A673 (cell line): Measurements from ENCODE around the gene ACAT2. TPM values are rescaled to one million over a fixed set of nuclear protein-coding genes. Genes with fewer than 3 reads are reported as not detected.
A peak's percentile ranks its signal among the peaks of the same experiment; 100 is the strongest.
"Not testable (repeated sequence)": the region's sequence is repeated elsewhere in the genome, so short reads cannot be mapped to it uniquely, and the experiment has no call there.

Source experiments
- BruUV-seq: library from RNA; stranded (reverse); fragments of 400-500 nt; replicated peaks from 2 replicates; lab custom pipeline; 2021; lab: Mats Ljungman, UMichigan
- CTCF ChIA-PET: fragments of 300-600 bp; sonication (Branson Sonifier 250); formaldehyde crosslinking; loops from one replicate; lab custom pipeline; 2022; ENCODE audit warnings: antibody characterized with exemption; lab: Charles Lee
- POLR2A ChIA-PET: fragments of 300-600 bp; sonication (Branson Sonifier 250); formaldehyde crosslinking; loops from one replicate; lab custom pipeline; 2022; ENCODE audit warnings: antibody characterized with exemption; ENCODE audit not compliant: low non-redundant PET; lab: Charles Lee
- DNase-seq: peaks from one replicate; pipeline ENCODE4 v3.0.0-alpha.2; 2015; ENCODE audit warnings: low spot score
- H3K27ac ChIP-seq: fragments of 200-600 bp; sonication (generic); 2 replicates; pipeline ENCODE4 v1.5.1; 2016; ENCODE audit warnings: mixed run types, low read depth, mild to moderate bottlenecking, mixed read lengths, antibody characterized with exemption, low read length; ENCODE audit not compliant: poor library complexity, severe bottlenecking
- H3K27me3 ChIP-seq: fragments of 200-600 bp; sonication (generic); replicated peaks from 2 replicates; pipeline ENCODE4 v1.6.1; 2017; ENCODE audit warnings: mixed run types, low read depth, mild to moderate bottlenecking, mixed read lengths, antibody characterized with exemption, low read length; ENCODE audit not compliant: insufficient read depth, poor library complexity
- H3K36me3 ChIP-seq: fragments of 200-600 bp; sonication (generic); 2 replicates; pipeline ENCODE4 v1.6.1; 2016; ENCODE audit warnings: mixed run types, mild to moderate bottlenecking, mixed read lengths, antibody characterized with exemption, low read length; ENCODE audit not compliant: insufficient read depth, poor library complexity, severe bottlenecking
- H3K4me1 ChIP-seq: fragments of 200-600 bp; sonication (generic); 2 replicates; pipeline ENCODE4 v1.6.1; 2017; ENCODE audit warnings: mixed run types, mild to moderate bottlenecking, mixed read lengths, antibody characterized with exemption, low read length; ENCODE audit not compliant: insufficient read depth, poor library complexity, severe bottlenecking
- H3K4me3 ChIP-seq: fragments of 200-600 bp; sonication (generic); 2 replicates; pipeline ENCODE4 v1.5.1; 2016; ENCODE audit warnings: low read depth, mixed run types, mild to moderate bottlenecking, mixed read lengths, low read length; ENCODE audit not compliant: poor library complexity, severe bottlenecking
- H3K9me3 ChIP-seq: fragments of 200-600 bp; sonication (generic); 2 replicates; pipeline ENCODE4 v1.6.1; 2016; ENCODE audit warnings: mixed run types, low read depth, mild to moderate bottlenecking, mixed read lengths, antibody characterized with exemption, low read length; ENCODE audit not compliant: poor library complexity, severe bottlenecking
- EZH2 ChIP-seq: fragments of 200-600 bp; sonication (generic); IDR thresholded peaks from 2 replicates; pipeline ENCODE4 v1.6.1; 2017; ENCODE audit warnings: borderline replicate concordance, low read depth, mild to moderate bottlenecking, mixed read lengths, antibody characterized with exemption, low read length; ENCODE audit not compliant: poor library complexity, severe bottlenecking
- intact Hi-C: fragments of 100-400 bp; cut with micrococcal nuclease; formaldehyde crosslinking; loops from one replicate; pipeline ENCODE4 v1.10.0; 2022; ENCODE audit not compliant: unreplicated experiment
- total RNA-seq: library from RNA; stranded (reverse); gene quantifications from 2 replicates; pipeline ENCODE4 v1.2.3, GENCODE V29; 2021
- TF ChIP-seq, protein P1 (sequence below): fragments of 300-800, 200-600 bp; sonication (generic); conservative IDR thresholded peaks from 2 replicates; pipeline ENCODE4 v1.5.1; 2017; ENCODE audit warnings: low read depth, mild to moderate bottlenecking, antibody characterized with exemption, low read length, moderate library complexity, mixed read lengths

Gene ACAT2
- total RNA-seq, 1 experiment from 2014 or later: 250 TPM

DNA sequence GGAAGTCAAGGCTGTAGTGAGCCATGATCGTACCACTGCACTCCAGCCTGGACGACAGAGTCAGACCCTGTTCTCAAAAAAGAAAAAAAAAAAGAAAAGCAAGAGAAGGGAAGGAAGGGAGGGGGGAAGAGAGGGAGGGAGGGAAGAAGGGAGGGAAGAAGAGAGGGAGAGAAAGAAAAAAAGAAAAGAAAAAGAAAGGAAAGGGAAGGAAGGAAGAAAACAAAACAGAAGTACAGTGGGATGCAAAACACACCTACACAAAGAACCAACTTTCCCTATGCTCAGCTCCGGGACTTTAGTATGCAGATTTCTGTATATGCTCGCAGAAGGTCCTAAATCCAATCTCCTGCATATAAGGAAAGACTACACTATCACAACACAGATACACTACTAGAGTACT lies 37.1 kb upstream of the ACAT2 start:
- CTCF ChIA-PET: no interaction called here

DNA sequence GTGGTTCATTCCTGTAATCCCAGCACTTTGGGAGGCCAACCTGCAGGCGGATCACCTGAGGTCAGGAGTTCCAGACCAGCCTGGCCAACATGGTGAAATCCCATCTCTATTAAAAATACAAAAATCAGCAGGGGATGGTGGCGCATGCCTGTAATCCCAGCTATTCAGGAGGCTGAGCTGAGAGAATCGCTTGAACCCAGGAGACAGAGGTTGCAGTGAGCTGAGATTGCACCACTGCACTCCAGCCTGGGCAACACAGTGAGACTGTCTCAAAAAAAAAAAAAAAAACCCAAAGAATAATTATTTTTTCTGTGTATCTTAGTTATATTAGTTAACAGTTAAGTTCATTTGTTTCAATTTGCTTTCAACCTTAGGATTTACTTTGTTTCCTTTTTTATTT lies 36.6 kb upstream of the ACAT2 start:
- H3K27me3 ChIP-seq, H3K36me3 ChIP-seq, H3K4me3 ChIP-seq, H3K4me1 ChIP-seq, DNase-seq, POLR2A ChIA-PET, H3K9me3 ChIP-seq, BruUV-seq, H3K27ac ChIP-seq, CTCF ChIA-PET: not testable (repeated sequence)
- intact Hi-C loops: loop anchor here (5.0 kb wide), 1 partner anchor 33 kb away; the partner anchor contains the start of gene SOD2

More for the DNA sequence above, 37.1 kb upstream of the ACAT2 start:
- H3K27ac ChIP-seq: no peak overlapping the region
- no TSS peak for BruUV-seq
- no peaks in the 10 kb centered on the region for H3K27me3 ChIP-seq
- intact Hi-C loops: loop anchor here (5.0 kb wide), 1 partner anchor 32 kb away; the partner anchor contains the start of gene SOD2
- no peaks in the 10 kb centered on the region for H3K4me1 ChIP-seq
- no peak overlapping the region for H3K4me3 ChIP-seq
- peaks cover 9% of the 10 kb centered on the region for H3K36me3 ChIP-seq
- no peaks in the 10 kb centered on the region for H3K9me3 ChIP-seq
- TF ChIP-seq EZH2: no peak
- TF ChIP-seq, protein P1, sequence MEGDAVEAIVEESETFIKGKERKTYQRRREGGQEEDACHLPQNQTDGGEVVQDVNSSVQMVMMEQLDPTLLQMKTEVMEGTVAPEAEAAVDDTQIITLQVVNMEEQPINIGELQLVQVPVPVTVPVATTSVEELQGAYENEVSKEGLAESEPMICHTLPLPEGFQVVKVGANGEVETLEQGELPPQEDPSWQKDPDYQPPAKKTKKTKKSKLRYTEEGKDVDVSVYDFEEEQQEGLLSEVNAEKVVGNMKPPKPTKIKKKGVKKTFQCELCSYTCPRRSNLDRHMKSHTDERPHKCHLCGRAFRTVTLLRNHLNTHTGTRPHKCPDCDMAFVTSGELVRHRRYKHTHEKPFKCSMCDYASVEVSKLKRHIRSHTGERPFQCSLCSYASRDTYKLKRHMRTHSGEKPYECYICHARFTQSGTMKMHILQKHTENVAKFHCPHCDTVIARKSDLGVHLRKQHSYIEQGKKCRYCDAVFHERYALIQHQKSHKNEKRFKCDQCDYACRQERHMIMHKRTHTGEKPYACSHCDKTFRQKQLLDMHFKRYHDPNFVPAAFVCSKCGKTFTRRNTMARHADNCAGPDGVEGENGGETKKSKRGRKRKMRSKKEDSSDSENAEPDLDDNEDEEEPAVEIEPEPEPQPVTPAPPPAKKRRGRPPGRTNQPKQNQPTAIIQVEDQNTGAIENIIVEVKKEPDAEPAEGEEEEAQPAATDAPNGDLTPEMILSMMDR: no peak
- POLR2A ChIA-PET: interaction anchor here (0.6 kb wide), 1 partner anchor 32 kb away, joined by 3 read pairs; no protein-coding TSS in a partner anchor
- DNase-seq: no peak

DNA sequence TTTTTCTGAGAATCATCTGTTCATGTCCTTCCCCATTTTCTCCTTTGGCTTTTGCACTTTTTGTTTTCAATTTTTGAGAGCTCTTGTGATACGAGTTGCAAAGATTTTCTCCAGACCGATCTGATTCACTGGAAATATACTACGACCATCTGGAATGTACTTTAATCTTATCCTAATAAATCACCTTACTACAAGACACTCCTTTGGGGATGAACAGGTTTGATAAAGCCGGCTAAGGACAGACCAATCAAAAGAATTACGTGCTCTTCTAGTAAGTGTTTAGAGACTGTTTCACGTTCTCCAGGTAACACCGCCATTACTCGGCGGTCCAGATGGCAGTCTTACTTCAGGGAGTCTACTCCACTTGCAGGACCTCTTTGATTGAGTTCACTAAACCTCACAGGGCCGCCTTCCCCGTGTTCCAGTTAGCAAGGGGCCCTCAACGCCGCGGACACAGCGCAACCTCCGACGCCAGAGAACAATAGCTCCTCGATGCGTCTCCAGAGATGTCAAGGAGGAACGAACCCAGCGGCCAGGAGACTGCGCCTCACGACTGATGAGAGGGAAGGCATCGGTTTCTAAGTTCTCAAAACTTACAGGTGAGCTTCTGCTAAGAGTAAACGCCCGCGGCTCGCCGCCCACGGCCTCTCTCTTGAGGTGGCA lies 35.5 kb upstream of the ACAT2 start:
- CTCF ChIA-PET: no interaction called here
- no peaks in the 10 kb centered on the region for H3K27me3 ChIP-seq
- H3K27ac ChIP-seq: peak overlapping the region; percentile 99
- intact Hi-C loops: loop anchor here (5.0 kb wide), 1 partner anchor 34 kb away; the partner anchor contains the start of gene SOD2
- DNase-seq: no peak
- H3K4me1 ChIP-seq: peaks cover 7% of the 10 kb centered on the region
- H3K36me3 ChIP-seq: peaks cover 13% of the 10 kb centered on the region
- peak overlapping the region; percentile 93 for H3K4me3 ChIP-seq
- POLR2A ChIA-PET: no interaction called here
- TSS peak; percentile 78 for BruUV-seq
- TF ChIP-seq EZH2: no peak
- TF ChIP-seq, protein P1: no peak
- H3K9me3 ChIP-seq: no peaks in the 10 kb centered on the region
